CD4-positive, alpha-beta T cell (primary cell): ENCODE results near the gene ACER3. TPM values are rescaled to one million over a fixed set of nuclear protein-coding genes. Genes with fewer than 3 reads are reported as not detected.

Experiments used
- ATAC-seq: fragments of 200-7000 bp; cut with Tn5 transposase; one replicate; pipeline ENCODE4 v1.10.0; 2022; ENCODE audit warnings: mild to moderate bottlenecking; ENCODE audit not compliant: poor library complexity
- CTCF ChIA-PET: fragments of 350-600 bp; sonication (Branson Sonifier 250); formaldehyde crosslinking; loops from one replicate; lab custom pipeline; 2021; ENCODE audit warnings: antibody characterized with exemption, inconsistent platforms; lab: Charles Lee
- POLR2A ChIA-PET: fragments of 350-600 bp; sonication (Branson Sonifier 250); formaldehyde crosslinking; loops from one replicate; lab custom pipeline; 2021; ENCODE audit warnings: antibody characterized with exemption, inconsistent platforms; lab: Charles Lee
- DNase-seq, 14 experiments: peaks; one replicate each; pipeline ENCODE4 v3.0.0-alpha.2; 2013 to 2020; ENCODE audit warnings: mixed read lengths in 2 of 14
- H3K27ac ChIP-seq, 2 donors: one replicate each; pipeline versions ENCODE4 v1.5.1 to v1.7.0; 2013; ENCODE audit warnings: low read length in 2 of 2, low read depth in 1 of 2, mild to moderate bottlenecking in 1 of 2
- H3K27me3 ChIP-seq, 2 experiments: 1 replicate in 1 of 2; 2 replicates in 1 of 2; pipeline versions ENCODE4 v1.6.1 to v1.7.0; 2013; ENCODE audit warnings: low read length in 2 of 2, control low read depth in 1 of 2, mild to moderate bottlenecking in 1 of 2, moderate library complexity in 1 of 2; ENCODE audit not compliant: insufficient read depth in 2 of 2, control insufficient read depth in 1 of 2
- H3K36me3 ChIP-seq: one replicate; pipeline ENCODE4 v1.6.1; 2013; ENCODE audit warnings: low read length, control low read depth; ENCODE audit not compliant: insufficient read depth
- H3K4me1 ChIP-seq: one replicate; pipeline ENCODE4 v1.6.1; 2013; ENCODE audit warnings: low read length, control low read depth; ENCODE audit not compliant: insufficient read depth
- H3K4me3 ChIP-seq: one replicate; pipeline ENCODE4 v1.5.1; 2013; ENCODE audit warnings: mild to moderate bottlenecking, low read length, moderate library complexity
- H3K9me3 ChIP-seq, 2 experiments: 1 replicate in 1 of 2; 2 replicates in 1 of 2; pipeline versions ENCODE4 v1.6.1 to v1.7.0; 2013; ENCODE audit warnings: low read length in 2 of 2, mild to moderate bottlenecking in 2 of 2, control low read depth in 1 of 2, moderate library complexity in 1 of 2; ENCODE audit not compliant: control insufficient read depth in 1 of 2, insufficient read depth in 1 of 2
- H3K27ac Mint-ChIP-seq: one replicate; pipeline ENCODE4 v1.8.0; 2020; ENCODE audit warnings: mixed read lengths
- H3K27me3 Mint-ChIP-seq: one replicate; pipeline ENCODE4 v1.8.0; 2021; ENCODE audit warnings: mixed read lengths
- H3K36me3 Mint-ChIP-seq: one replicate; pipeline ENCODE4 v1.8.0; 2021; ENCODE audit warnings: low read depth, mixed read lengths
- H3K4me1 Mint-ChIP-seq: one replicate; pipeline ENCODE4 v1.8.0; 2021; ENCODE audit warnings: low read depth, mixed read lengths
- H3K4me3 Mint-ChIP-seq: one replicate; pipeline ENCODE4 v1.8.0; 2020; ENCODE audit warnings: mild to moderate bottlenecking, mixed read lengths
- H3K9me3 Mint-ChIP-seq: one replicate; pipeline ENCODE4 v1.8.0; 2020; ENCODE audit warnings: mixed read lengths
- intact Hi-C, 2 experiments: fragments of 100-400 bp; cut with DNase I in 1 of 2; cut with micrococcal nuclease in 1 of 2; formaldehyde crosslinking; loops; one replicate each; pipeline versions ENCODE4 v1.15.1 to v1.9.0; 2023 to 2025; cut with DNase I, micrococcal nuclease
- total RNA-seq, 174 experiments: library from RNA in 2 of 174; stranded (reverse) in 2 of 174; gene quantifications; one replicate each; pipeline ENCODE4 v1.2.3 and lab custom pipeline; 2021 to 2026
- TF ChIP-seq, protein P1 (sequence below): fragments of 200-600 bp; IDR thresholded peaks from one replicate; pipeline ENCODE4 v1.8.0; 2022; ENCODE audit warnings: antibody characterized with exemption, mild to moderate bottlenecking

ACER3 gene
- total RNA-seq, 2 experiments from 2014 or later = 6.4 to 7.0 TPM

GRCh38 chr11:77055913-77056312 is 195.2 kb downstream of the ACER3 start:
- Mint-ChIP-seq H3K27me3 (no peaks in the 10 kb centered on the region), H3K4me1 (no peaks in the 10 kb centered on the region), H3K4me3 (no peak overlapping the region), H3K36me3 (no peaks in the 10 kb centered on the region), H3K27ac (no peak overlapping the region), H3K9me3 (peaks cover 3% of the 10 kb centered on the region)
- no peak for ATAC-seq
- intact Hi-C loops = no loop called here
- H3K9me3 ChIP-seq = peaks cover 8 to 25% of the 10 kb centered on the region in 2 experiments
- no peak overlapping the region for H3K4me3 ChIP-seq
- POLR2A ChIA-PET = no interaction called here
- H3K27ac ChIP-seq = no peak overlapping the region
- no peaks in the 10 kb centered on the region for H3K27me3 ChIP-seq
- no peaks in the 10 kb centered on the region for H3K4me1 ChIP-seq
- no peaks in the 10 kb centered on the region for H3K36me3 ChIP-seq
- TF ChIP-seq, protein P1, sequence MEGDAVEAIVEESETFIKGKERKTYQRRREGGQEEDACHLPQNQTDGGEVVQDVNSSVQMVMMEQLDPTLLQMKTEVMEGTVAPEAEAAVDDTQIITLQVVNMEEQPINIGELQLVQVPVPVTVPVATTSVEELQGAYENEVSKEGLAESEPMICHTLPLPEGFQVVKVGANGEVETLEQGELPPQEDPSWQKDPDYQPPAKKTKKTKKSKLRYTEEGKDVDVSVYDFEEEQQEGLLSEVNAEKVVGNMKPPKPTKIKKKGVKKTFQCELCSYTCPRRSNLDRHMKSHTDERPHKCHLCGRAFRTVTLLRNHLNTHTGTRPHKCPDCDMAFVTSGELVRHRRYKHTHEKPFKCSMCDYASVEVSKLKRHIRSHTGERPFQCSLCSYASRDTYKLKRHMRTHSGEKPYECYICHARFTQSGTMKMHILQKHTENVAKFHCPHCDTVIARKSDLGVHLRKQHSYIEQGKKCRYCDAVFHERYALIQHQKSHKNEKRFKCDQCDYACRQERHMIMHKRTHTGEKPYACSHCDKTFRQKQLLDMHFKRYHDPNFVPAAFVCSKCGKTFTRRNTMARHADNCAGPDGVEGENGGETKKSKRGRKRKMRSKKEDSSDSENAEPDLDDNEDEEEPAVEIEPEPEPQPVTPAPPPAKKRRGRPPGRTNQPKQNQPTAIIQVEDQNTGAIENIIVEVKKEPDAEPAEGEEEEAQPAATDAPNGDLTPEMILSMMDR = no peak
- CTCF ChIA-PET = interaction anchor here (2.2 kb wide), 1 partner anchor 8 kb away, joined by 7 read pairs; no protein-coding TSS in a partner anchor
- DNase-seq = no peak

- Mint-ChIP-seq H3K9me3 (peaks cover 3% of the 10 kb centered on the region), H3K4me1 (no peaks in the 10 kb centered on the region), H3K27me3 (no peaks in the 10 kb centered on the region), H3K27ac (no peak overlapping the region), H3K36me3 (no peaks in the 10 kb centered on the region), H3K4me3 (no peak overlapping the region)
- Histone ChIP-seq H3K27me3 (no peaks in the 10 kb centered on the region), H3K36me3 (no peaks in the 10 kb centered on the region), H3K27ac (no peak overlapping the region), H3K4me1 (no peaks in the 10 kb centered on the region), H3K4me3 (no peak overlapping the region), H3K9me3 (peaks cover 8 to 26% of the 10 kb centered on the region in 2 experiments)
- intact Hi-C loops = no loop called here
- POLR2A ChIA-PET = no interaction called here
- TF ChIP-seq, protein P1 = no peak
- DNase-seq (no peak), ATAC-seq (no peak)
- CTCF ChIA-PET = interaction anchor here (2.2 kb wide), 1 partner anchor 9 kb away, joined by 7 read pairs; no protein-coding TSS in a partner anchor
Measured at GRCh38 chr11:77056814-77057402, 196.2 kb downstream of the ACER3 start.

DNA sequence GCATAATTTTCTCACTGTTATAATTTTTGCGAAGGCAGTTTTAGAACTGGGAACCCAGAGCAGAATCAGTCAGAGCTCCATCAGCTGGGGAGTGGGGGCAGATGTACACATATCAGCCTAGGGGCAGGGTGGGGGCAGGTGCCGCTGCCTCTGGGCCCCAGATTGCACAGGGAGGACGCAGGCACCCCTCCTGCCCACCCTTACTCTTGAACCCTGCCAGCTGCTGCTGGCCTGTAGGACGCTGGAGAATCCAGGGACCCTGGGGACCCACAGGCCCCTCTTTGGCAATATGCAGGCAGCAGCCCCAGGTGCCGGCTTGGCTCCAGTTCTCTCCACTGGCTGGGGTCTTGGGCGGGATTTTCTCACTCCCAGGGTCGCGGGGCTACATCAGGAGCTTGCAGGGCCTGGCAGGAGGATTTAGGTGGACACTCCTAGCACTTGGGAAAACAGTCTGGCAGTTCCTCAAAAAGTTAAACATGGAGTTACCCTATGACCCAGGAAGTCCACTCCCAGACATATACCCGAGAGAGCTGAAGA is 197.3 kb downstream of the ACER3 start:
- H3K4me3 Mint-ChIP-seq = no peak overlapping the region
- H3K9me3 Mint-ChIP-seq = peaks cover 3% of the 10 kb centered on the region
- intact Hi-C loops = no loop called here
- Histone ChIP-seq H3K4me1 (no peaks in the 10 kb centered on the region), H3K27ac (no peak overlapping the region), H3K36me3 (no peaks in the 10 kb centered on the region), H3K9me3 (peaks cover 8 to 28% of the 10 kb centered on the region in 2 experiments), H3K27me3 (no peaks in the 10 kb centered on the region), H3K4me3 (no peak overlapping the region)
- no peak for ATAC-seq
- POLR2A ChIA-PET = no interaction called here
- no peaks in the 10 kb centered on the region for H3K27me3 Mint-ChIP-seq
- no peaks in the 10 kb centered on the region for H3K4me1 Mint-ChIP-seq
- no peak for DNase-seq
- TF ChIP-seq, protein P1 = no peak
- H3K36me3 Mint-ChIP-seq = no peaks in the 10 kb centered on the region
- no peak overlapping the region for H3K27ac Mint-ChIP-seq
- CTCF ChIA-PET = interaction anchor here (2.2 kb wide), 1 partner anchor 10 kb away, joined by 7 read pairs; no protein-coding TSS in a partner anchor
